ENCODE data around the gene CFAP57. TPM values are rescaled to one million over a fixed set of nuclear protein-coding genes. Genes with fewer than 3 reads are reported as not detected.

Gene CFAP57
- total and polyA plus RNA-seq, 2 of the 13 experiments (the other 11 are each of a cell fraction or from before 2014, with no cell fraction given): 0.01 TPM; not detected in 1

DNA sequence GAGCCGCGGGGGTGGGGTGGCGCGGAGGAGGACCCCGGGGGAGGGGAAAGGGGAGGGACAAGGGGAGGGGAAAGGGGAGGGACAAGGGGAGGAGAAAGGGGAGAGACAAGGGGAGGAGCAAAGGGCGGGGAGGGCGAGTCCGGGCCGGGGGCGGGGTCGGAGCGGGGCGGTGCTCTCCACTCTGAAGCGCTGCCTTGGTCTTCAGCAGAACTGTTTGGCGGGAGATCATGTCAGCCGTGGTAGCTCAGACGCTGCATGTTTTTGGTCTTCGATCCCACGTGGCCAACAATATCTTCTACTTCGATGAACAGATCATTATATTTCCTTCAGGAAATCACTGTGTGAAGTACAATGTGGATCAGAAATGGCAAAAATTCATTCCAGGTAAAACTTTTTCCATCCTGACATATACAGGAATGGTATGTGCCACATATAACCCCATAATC lies 420 bp downstream of the CFAP57 start (continued):
- TF ChIP-seq, protein P1, sequence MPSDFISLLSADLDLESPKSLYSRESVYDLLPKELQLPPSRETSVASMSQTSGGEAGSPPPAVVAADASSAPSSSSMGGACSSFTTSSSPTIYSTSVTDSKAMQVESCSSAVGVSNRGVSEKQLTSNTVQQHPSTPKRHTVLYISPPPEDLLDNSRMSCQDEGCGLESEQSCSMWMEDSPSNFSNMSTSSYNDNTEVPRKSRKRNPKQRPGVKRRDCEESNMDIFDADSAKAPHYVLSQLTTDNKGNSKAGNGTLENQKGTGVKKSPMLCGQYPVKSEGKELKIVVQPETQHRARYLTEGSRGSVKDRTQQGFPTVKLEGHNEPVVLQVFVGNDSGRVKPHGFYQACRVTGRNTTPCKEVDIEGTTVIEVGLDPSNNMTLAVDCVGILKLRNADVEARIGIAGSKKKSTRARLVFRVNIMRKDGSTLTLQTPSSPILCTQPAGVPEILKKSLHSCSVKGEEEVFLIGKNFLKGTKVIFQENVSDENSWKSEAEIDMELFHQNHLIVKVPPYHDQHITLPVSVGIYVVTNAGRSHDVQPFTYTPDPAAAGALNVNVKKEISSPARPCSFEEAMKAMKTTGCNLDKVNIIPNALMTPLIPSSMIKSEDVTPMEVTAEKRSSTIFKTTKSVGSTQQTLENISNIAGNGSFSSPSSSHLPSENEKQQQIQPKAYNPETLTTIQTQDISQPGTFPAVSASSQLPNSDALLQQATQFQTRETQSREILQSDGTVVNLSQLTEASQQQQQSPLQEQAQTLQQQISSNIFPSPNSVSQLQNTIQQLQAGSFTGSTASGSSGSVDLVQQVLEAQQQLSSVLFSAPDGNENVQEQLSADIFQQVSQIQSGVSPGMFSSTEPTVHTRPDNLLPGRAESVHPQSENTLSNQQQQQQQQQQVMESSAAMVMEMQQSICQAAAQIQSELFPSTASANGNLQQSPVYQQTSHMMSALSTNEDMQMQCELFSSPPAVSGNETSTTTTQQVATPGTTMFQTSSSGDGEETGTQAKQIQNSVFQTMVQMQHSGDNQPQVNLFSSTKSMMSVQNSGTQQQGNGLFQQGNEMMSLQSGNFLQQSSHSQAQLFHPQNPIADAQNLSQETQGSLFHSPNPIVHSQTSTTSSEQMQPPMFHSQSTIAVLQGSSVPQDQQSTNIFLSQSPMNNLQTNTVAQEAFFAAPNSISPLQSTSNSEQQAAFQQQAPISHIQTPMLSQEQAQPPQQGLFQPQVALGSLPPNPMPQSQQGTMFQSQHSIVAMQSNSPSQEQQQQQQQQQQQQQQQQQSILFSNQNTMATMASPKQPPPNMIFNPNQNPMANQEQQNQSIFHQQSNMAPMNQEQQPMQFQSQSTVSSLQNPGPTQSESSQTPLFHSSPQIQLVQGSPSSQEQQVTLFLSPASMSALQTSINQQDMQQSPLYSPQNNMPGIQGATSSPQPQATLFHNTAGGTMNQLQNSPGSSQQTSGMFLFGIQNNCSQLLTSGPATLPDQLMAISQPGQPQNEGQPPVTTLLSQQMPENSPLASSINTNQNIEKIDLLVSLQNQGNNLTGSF (CRISPR knock-in tag; IDR thresholded peaks at IDR 0.05): peak; percentile 68; the same call in 1 of the 2 replicates
- TF ChIP-seq CREB1 (IDR thresholded peaks at IDR 0.05): no peak
- TF ChIP-seq CREB1 (CRISPR knock-in tag; IDR thresholded peaks at IDR 0.05): peak; percentile 27; the same call in 1 of the 2 replicates
- no peak for TF ChIP-seq KDM6A (CRISPR knock-in tag; IDR thresholded peaks at IDR 0.05; ENCODE audit: low read depth)
- peak; percentile 77; the same call in 1 of the 2 replicates for TF ChIP-seq ZNF616 (CRISPR knock-in tag; IDR thresholded peaks at IDR 0.05; ENCODE audit: low read depth)
- TF ChIP-seq KDM4B (CRISPR knock-in tag; IDR thresholded peaks at IDR 0.05): no peak
- no peak for TF ChIP-seq IKZF1 (IDR thresholded peaks at IDR 0.05)
- no peak for TF ChIP-seq HES4 (CRISPR knock-in tag; IDR thresholded peaks at IDR 0.05; ENCODE audit: borderline replicate concordance)
- no peak for TF ChIP-seq RFX3 (CRISPR knock-in tag; IDR thresholded peaks at IDR 0.05)
- no peak for TF ChIP-seq ZNF572 (CRISPR knock-in tag; IDR thresholded peaks at IDR 0.05)
- TF ChIP-seq HNF1B (CRISPR knock-in tag; IDR thresholded peaks at IDR 0.05): 0 out of 2 replicates have a peak, but pooled peaks have one; percentile 10
- no peak for TF ChIP-seq NR2F6 (IDR thresholded peaks at IDR 0.05)
- TF ChIP-seq NR2F6 (CRISPR knock-in tag; IDR thresholded peaks at IDR 0.05): 0 out of 2 replicates have a peak, but pooled peaks have one; percentile 4
- no peak for TF ChIP-seq ZFP36L2 (CRISPR knock-in tag; IDR thresholded peaks at IDR 0.05)
- no peak for TF ChIP-seq DMAP1 (CRISPR knock-in tag; IDR thresholded peaks at IDR 0.05)
- TF ChIP-seq FOXK1 (CRISPR knock-in tag; IDR thresholded peaks at IDR 0.05; ENCODE audit: borderline replicate concordance, low read depth): peak; percentile 1; the same call in 1 of the 2 replicates
- TF ChIP-seq MED13 (CRISPR knock-in tag; IDR thresholded peaks at IDR 0.05): 0 out of 2 replicates have a peak, but pooled peaks have one; percentile 28
- TF ChIP-seq KDM5A (IDR thresholded peaks at IDR 0.05; ENCODE audit: borderline replicate concordance, low read length): 0 out of 2 replicates have a peak, but pooled peaks have one; percentile 13
- 0 out of 2 replicates have a peak, but pooled peaks have one; percentile 27 for TF ChIP-seq ZNF740 (CRISPR knock-in tag; IDR thresholded peaks at IDR 0.05)
- TF ChIP-seq ZMYM2 (CRISPR knock-in tag; IDR thresholded peaks at IDR 0.05): peak; percentile 41; the same call in 1 of the 2 replicates
- TF ChIP-seq ZNF512B (CRISPR knock-in tag; IDR thresholded peaks at IDR 0.05; ENCODE audit: borderline replicate concordance): no peak
- 0 out of 2 replicates have a peak, but pooled peaks have one; percentile 19 for TF ChIP-seq ZNF792 (CRISPR knock-in tag; IDR thresholded peaks at IDR 0.05)
- TF ChIP-seq ZNF256 (CRISPR knock-in tag; conservative IDR thresholded peaks at IDR 0.05): 0 out of 2 replicates have a peak, but pooled peaks have one; percentile 55
